WTC11 (cell line): ENCODE measurements around the gene IGSF11. TPM values are rescaled to one million over a fixed set of nuclear protein-coding genes. Genes with fewer than 3 reads are reported as not detected.

Experiments used
- ATAC-seq: fragments of 200-7000 bp; cut with Tn5 transposase; 2 replicates; pipeline ENCODE4 v1.10.0; 2021; ENCODE audit warnings: mild to moderate bottlenecking, moderate library complexity
- CTCF ChIA-PET: fragments of 300-600 bp; sonication (Branson Sonifier 250); formaldehyde crosslinking; loops from one replicate; lab custom pipeline; 2021; ENCODE audit warnings: antibody characterized with exemption; lab: Charles Lee
- POLR2A ChIA-PET: fragments of 350-600 bp; sonication (Branson Sonifier 250); formaldehyde crosslinking; loops from one replicate; lab custom pipeline; 2021; ENCODE audit warnings: antibody characterized with exemption; lab: Charles Lee
- DNase-seq: peaks from one replicate; pipeline ENCODE4 v3.0.0; 2021; ENCODE audit warnings: low spot score
- H3K27ac Mint-ChIP-seq: 2 replicates; pipeline ENCODE4 v1.8.0; 2021; ENCODE audit warnings: mixed read lengths
- H3K27me3 Mint-ChIP-seq: 2 replicates; pipeline ENCODE4 v1.8.0; 2021; ENCODE audit warnings: low read depth, mild to moderate bottlenecking, moderate library complexity, mixed read lengths
- H3K36me3 Mint-ChIP-seq: 2 replicates; pipeline ENCODE4 v1.8.0; 2021; ENCODE audit warnings: mixed read lengths
- H3K4me1 Mint-ChIP-seq: 2 replicates; pipeline ENCODE4 v1.8.0; 2022; ENCODE audit warnings: mixed read lengths
- H3K4me3 Mint-ChIP-seq: 2 replicates; pipeline ENCODE4 v1.8.0; 2021; ENCODE audit warnings: mild to moderate bottlenecking, moderate library complexity, mixed read lengths
- H3K9me3 Mint-ChIP-seq: 2 replicates; pipeline ENCODE4 v1.8.0; 2021; ENCODE audit warnings: mixed read lengths
- AFF4 ChIP-seq: sonication (generic); formaldehyde crosslinking; IDR thresholded peaks from 2 replicates; pipeline ENCODE4 v1.8.1; 2023; ENCODE audit warnings: mild to moderate bottlenecking, missing genetic modification reagents, borderline replicate concordance
- CREB1 ChIP-seq: sonication (generic); formaldehyde crosslinking; IDR thresholded peaks from 2 replicates; pipeline ENCODE4 v1.8.0; 2023; ENCODE audit warnings: mild to moderate bottlenecking, missing genetic modification reagents
- ELF4 ChIP-seq: sonication (generic); formaldehyde crosslinking; IDR thresholded peaks from 2 replicates; pipeline ENCODE4 v1.8.1; 2022; ENCODE audit warnings: low read depth, mild to moderate bottlenecking, moderate library complexity, missing genetic modification reagents
- ETV6 ChIP-seq: sonication (generic); formaldehyde crosslinking; IDR thresholded peaks from 2 replicates; pipeline ENCODE4 v1.8.1; 2022; ENCODE audit warnings: mild to moderate bottlenecking, missing genetic modification reagents
- GABPB1 ChIP-seq: sonication (generic); formaldehyde crosslinking; IDR thresholded peaks from 2 replicates; pipeline ENCODE4 v1.8.1; 2023; ENCODE audit warnings: mild to moderate bottlenecking, missing genetic modification reagents
- GRHL2 ChIP-seq: fragments of 250-450 bp; sonication (Bioruptor Pico); IDR thresholded peaks from 2 replicates; pipeline ENCODE4 v1.8.0; 2022; ENCODE audit warnings: mild to moderate bottlenecking, moderate library complexity; ENCODE audit not compliant: insufficient replicate concordance, severe bottlenecking
- JUN ChIP-seq: sonication (generic); formaldehyde crosslinking; IDR thresholded peaks from 2 replicates; pipeline ENCODE4 v1.8.0; 2023; ENCODE audit warnings: mild to moderate bottlenecking, missing genetic modification reagents
- NFATC4 ChIP-seq: fragments of 250-450 bp; sonication (Bioruptor Pico); IDR thresholded peaks from 2 replicates; pipeline ENCODE4 v1.9.0; 2021; ENCODE audit warnings: mild to moderate bottlenecking
- NFE2L1 ChIP-seq: sonication (generic); formaldehyde crosslinking; IDR thresholded peaks from 2 replicates; pipeline ENCODE4 v1.8.1; 2023; ENCODE audit warnings: missing genetic modification reagents
- NR3C1 ChIP-seq: sonication (generic); formaldehyde crosslinking; conservative IDR thresholded peaks from 2 replicates; pipeline ENCODE4 v1.8.1; 2023; ENCODE audit warnings: low read depth, mild to moderate bottlenecking, missing genetic modification reagents
- PREB ChIP-seq: sonication (generic); formaldehyde crosslinking; IDR thresholded peaks from 2 replicates; pipeline ENCODE4 v1.8.1; 2022; ENCODE audit warnings: mild to moderate bottlenecking, missing genetic modification reagents, moderate library complexity, borderline replicate concordance
- RELA ChIP-seq: sonication (generic); formaldehyde crosslinking; IDR thresholded peaks from 2 replicates; pipeline ENCODE4 v1.8.1; 2022; ENCODE audit warnings: missing genetic modification reagents, mild to moderate bottlenecking, borderline replicate concordance
- SMAD4 ChIP-seq: sonication (generic); formaldehyde crosslinking; IDR thresholded peaks from 2 replicates; pipeline ENCODE4 v1.8.0; 2022; ENCODE audit warnings: mild to moderate bottlenecking, missing genetic modification reagents
- TCF7 ChIP-seq: sonication (generic); formaldehyde crosslinking; IDR thresholded peaks from 2 replicates; pipeline ENCODE4 v1.8.0; 2022; ENCODE audit warnings: mild to moderate bottlenecking, low read depth, missing genetic modification reagents, moderate library complexity
- USF2 ChIP-seq: sonication (generic); formaldehyde crosslinking; IDR thresholded peaks from 2 replicates; pipeline ENCODE4 v1.8.1; 2023; ENCODE audit warnings: mild to moderate bottlenecking, missing genetic modification reagents, moderate library complexity
- ZNF138 ChIP-seq: sonication (generic); formaldehyde crosslinking; conservative IDR thresholded peaks from 2 replicates; pipeline ENCODE4 v1.8.1; 2022; ENCODE audit warnings: mild to moderate bottlenecking, moderate library complexity, missing genetic modification reagents
- ZNF423 ChIP-seq: fragments of 250-450 bp; sonication (Bioruptor Pico); IDR thresholded peaks from 2 replicates; pipeline ENCODE4 v2.1.2; 2022; ENCODE audit warnings: mild to moderate bottlenecking, moderate library complexity
- total RNA-seq: library from RNA; stranded (reverse); gene quantifications from 3 replicates; pipeline ENCODE4 v1.2.3, GENCODE V29; 2021
- TF ChIP-seq, protein P1 (sequence below): fragments of 250-450 bp; sonication (Bioruptor Pico); conservative IDR thresholded peaks from 2 replicates; pipeline ENCODE4 v1.9.0; 2021; ENCODE audit warnings: mild to moderate bottlenecking
- TF ChIP-seq, protein P2 (sequence below): sonication (generic); formaldehyde crosslinking; IDR thresholded peaks from 2 replicates; pipeline ENCODE4 v1.8.0; 2022; ENCODE audit warnings: missing genetic modification reagents

The IGSF11 gene
- total RNA-seq, 1 experiment from 2014 or later, result 1.6 TPM

GRCh38 chr3:118942195-118942594 lies 92.5 kb downstream of the IGSF11 start (continued):
- TF ChIP-seq, protein P1, sequence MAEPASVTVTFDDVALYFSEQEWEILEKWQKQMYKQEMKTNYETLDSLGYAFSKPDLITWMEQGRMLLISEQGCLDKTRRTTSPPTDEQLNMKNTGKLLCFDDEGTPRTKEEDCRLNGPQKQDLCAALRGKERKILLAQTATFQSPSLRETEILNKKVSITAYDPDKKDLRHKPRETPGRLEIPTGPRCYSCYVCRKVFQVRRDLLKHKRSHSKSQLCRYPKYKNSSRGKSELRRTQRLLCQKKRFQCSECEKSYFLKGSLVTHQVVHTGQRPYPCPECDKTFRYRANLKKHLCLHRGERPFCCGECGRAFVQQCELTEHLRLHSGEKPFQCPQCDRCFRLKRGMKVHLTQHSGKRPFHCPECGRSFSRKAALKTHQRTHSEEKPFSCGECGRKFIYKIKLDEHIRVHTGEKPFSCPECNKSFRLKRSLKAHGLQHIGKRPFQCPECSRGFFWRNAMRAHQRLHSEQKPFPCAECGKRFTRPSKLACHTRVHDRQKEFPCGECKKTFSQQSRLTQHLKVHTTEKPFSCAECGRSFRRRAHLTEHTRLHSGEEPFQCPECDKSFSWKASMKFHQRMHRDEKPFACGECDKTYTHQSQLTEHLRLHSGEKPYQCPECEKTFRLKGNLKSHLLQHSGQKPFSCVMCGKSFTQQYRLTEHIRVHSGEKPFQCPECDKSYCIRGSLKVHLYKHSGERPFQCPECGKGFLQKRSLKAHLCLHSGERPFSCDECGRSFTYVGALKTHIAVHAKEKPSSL, result no peak
- TF ChIP-seq NFE2L1 (CRISPR knock-in tag) (no peak), RELA (no peak), ELF4 (no peak), TCF7 (CRISPR knock-in tag) (no peak), AFF4 (no peak), JUN (CRISPR knock-in tag) (no peak), SMAD4 (CRISPR knock-in tag) (no peak), GRHL2 (CRISPR knock-in tag) (no peak), PREB (no peak), ZNF423 (CRISPR knock-in tag) (no peak), USF2 (CRISPR knock-in tag) (no peak)
- TF ChIP-seq, protein P2, sequence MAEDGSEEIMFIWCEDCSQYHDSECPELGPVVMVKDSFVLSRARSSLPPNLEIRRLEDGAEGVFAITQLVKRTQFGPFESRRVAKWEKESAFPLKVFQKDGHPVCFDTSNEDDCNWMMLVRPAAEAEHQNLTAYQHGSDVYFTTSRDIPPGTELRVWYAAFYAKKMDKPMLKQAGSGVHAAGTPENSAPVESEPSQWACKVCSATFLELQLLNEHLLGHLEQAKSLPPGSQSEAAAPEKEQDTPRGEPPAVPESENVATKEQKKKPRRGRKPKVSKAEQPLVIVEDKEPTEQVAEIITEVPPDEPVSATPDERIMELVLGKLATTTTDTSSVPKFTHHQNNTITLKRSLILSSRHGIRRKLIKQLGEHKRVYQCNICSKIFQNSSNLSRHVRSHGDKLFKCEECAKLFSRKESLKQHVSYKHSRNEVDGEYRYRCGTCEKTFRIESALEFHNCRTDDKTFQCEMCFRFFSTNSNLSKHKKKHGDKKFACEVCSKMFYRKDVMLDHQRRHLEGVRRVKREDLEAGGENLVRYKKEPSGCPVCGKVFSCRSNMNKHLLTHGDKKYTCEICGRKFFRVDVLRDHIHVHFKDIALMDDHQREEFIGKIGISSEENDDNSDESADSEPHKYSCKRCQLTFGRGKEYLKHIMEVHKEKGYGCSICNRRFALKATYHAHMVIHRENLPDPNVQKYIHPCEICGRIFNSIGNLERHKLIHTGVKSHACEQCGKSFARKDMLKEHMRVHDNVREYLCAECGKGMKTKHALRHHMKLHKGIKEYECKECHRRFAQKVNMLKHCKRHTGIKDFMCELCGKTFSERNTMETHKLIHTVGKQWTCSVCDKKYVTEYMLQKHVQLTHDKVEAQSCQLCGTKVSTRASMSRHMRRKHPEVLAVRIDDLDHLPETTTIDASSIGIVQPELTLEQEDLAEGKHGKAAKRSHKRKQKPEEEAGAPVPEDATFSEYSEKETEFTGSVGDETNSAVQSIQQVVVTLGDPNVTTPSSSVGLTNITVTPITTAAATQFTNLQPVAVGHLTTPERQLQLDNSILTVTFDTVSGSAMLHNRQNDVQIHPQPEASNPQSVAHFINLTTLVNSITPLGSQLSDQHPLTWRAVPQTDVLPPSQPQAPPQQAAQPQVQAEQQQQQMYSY (CRISPR knock-in tag), result no peak
- TF ChIP-seq, all 79 proteins: peak for 0

- 0 out of 2 replicates have a peak, but pooled peaks cover 4% of the 10 kb centered on the region for H3K4me1 Mint-ChIP-seq
- H3K27ac Mint-ChIP-seq, result no peak overlapping the region
- no peaks in the 10 kb centered on the region for H3K36me3 Mint-ChIP-seq
- no peak overlapping the region for H3K4me3 Mint-ChIP-seq
- no peak for ATAC-seq
- TF ChIP-seq ZNF138 (CRISPR knock-in tag) (no peak), CREB1 (CRISPR knock-in tag) (no peak), ETV6 (CRISPR knock-in tag) (no peak), RELA (no peak), NFATC4 (CRISPR knock-in tag) (no peak), GABPB1 (no peak), NR3C1 (CRISPR knock-in tag) (no peak)
- POLR2A ChIA-PET, result no interaction called here
- no peaks in the 10 kb centered on the region for H3K27me3 Mint-ChIP-seq
- H3K9me3 Mint-ChIP-seq, result peaks cover 7% of the 10 kb centered on the region; the same call in 1 of the 2 replicates
- CTCF ChIA-PET, result interaction anchor here (2.2 kb wide), 1 partner anchor 57 kb away, joined by 6 read pairs; no protein-coding TSS in a partner anchor
- no peak for DNase-seq
Measured at GRCh38 chr3:118941236-118941635, 93.4 kb downstream of the IGSF11 start.
